Panc1 (cell line): Measurements from ENCODE around the gene AADACL3. TPM values are rescaled to one million over a fixed set of nuclear protein-coding genes. Genes with fewer than 3 reads are reported as not detected.

Experiments
- ATAC-seq: fragments of 200-7000 bp; cut with Tn5 transposase; 2 replicates; pipeline ENCODE4 v1.9.1; 2020; ENCODE audit warnings: mild to moderate bottlenecking, moderate library complexity
- BruUV-seq: library from RNA; stranded (reverse); fragments of 400-500 nt; replicated peaks from 2 replicates; lab custom pipeline; 2021; lab: Mats Ljungman, UMichigan
- CTCF ChIA-PET: fragments of 300-600 bp; sonication (Branson Sonifier 250); formaldehyde crosslinking; loops from one replicate; lab custom pipeline; 2022; ENCODE audit warnings: antibody characterized with exemption; lab: Charles Lee
- POLR2A ChIA-PET: fragments of 300-600 bp; sonication (Branson Sonifier 250); formaldehyde crosslinking; loops from one replicate; lab custom pipeline; 2022; ENCODE audit warnings: antibody characterized with exemption; lab: Charles Lee
- DNase-seq: peaks from one replicate; pipeline ENCODE4 v3.0.0-alpha.2; 2010; ENCODE audit warnings: low read depth, low spot score
- H3K27ac ChIP-seq: 2 replicates; pipeline ENCODE4 v1.5.1; 2011; ENCODE audit warnings: mild to moderate bottlenecking, low read length, inconsistent platforms
- H3K27me3 ChIP-seq: fragments of 200-500 bp; sonication (Bioruptor generic); 2 replicates; pipeline ENCODE4 v1.6.0; 2014; ENCODE audit warnings: low read length, inconsistent platforms; ENCODE audit not compliant: control insufficient read depth, insufficient read depth
- H3K36me3 ChIP-seq: fragments of 200-500 bp; sonication (Bioruptor generic); 2 replicates; pipeline ENCODE4 v1.5.1; 2014; ENCODE audit warnings: inconsistent platforms, mild to moderate bottlenecking, low read length, moderate library complexity; ENCODE audit not compliant: control insufficient read depth, insufficient read depth
- H3K4me1 ChIP-seq: 2 replicates; pipeline ENCODE4 v1.5.1; 2011; ENCODE audit warnings: inconsistent platforms, mild to moderate bottlenecking, low read length, moderate library complexity; ENCODE audit not compliant: control insufficient read depth, insufficient read depth
- H3K4me3 ChIP-seq, 2 experiments: 2 replicates each; pipeline ENCODE4 v1.5.1; 2011 to 2012; ENCODE audit warnings: low read depth in 2 of 2, low read length in 2 of 2, mild to moderate bottlenecking in 2 of 2, inconsistent platforms in 1 of 2, moderate library complexity in 1 of 2
- H3K9me3 ChIP-seq: fragments of 200-500 bp; sonication (Bioruptor generic); 2 replicates; pipeline ENCODE4 v1.5.1; 2014; ENCODE audit warnings: low read depth, mild to moderate bottlenecking, inconsistent platforms, low read length, moderate library complexity; ENCODE audit not compliant: control insufficient read depth, insufficient read depth
- CTCF ChIP-seq: fragments of 450-650 bp; IDR thresholded peaks from 2 replicates; pipeline ENCODE4 v1.5.1; 2017; ENCODE audit warnings: mild to moderate bottlenecking
- POLR2AphosphoS5 ChIP-seq: IDR thresholded peaks from 2 replicates; pipeline ENCODE4 v1.6.1; 2012; ENCODE audit warnings: mild to moderate bottlenecking, low read depth, low read length, moderate library complexity
- REST ChIP-seq, 2 experiments: IDR thresholded peaks; 2 replicates each; pipeline ENCODE4 v1.6.1; 2011 to 2012; ENCODE audit warnings: low read depth in 2 of 2, control low read depth in 1 of 2, low read length in 1 of 2, mild to moderate bottlenecking in 1 of 2, moderate library complexity in 1 of 2; ENCODE audit not compliant: insufficient read depth in 1 of 2
- SIN3A ChIP-seq: IDR thresholded peaks from 2 replicates; pipeline ENCODE4 v1.6.1; 2012; ENCODE audit warnings: low read depth, mild to moderate bottlenecking, low read length, moderate library complexity, borderline replicate concordance; ENCODE audit not compliant: insufficient read depth
- TCF7L2 ChIP-seq: IDR thresholded peaks from 2 replicates; pipeline ENCODE4 v1.6.1; 2011; ENCODE audit warnings: mild to moderate bottlenecking, low read depth, low read length, inconsistent platforms
- in situ Hi-C: cut with HindIII; loops from 2 replicates; pipeline ENCODE4 v1.10.0; 2016; ENCODE audit warnings: low sequenced_read_pairs, low pct_unique_long_range_greater_than_20kb
- intact Hi-C: fragments of 100-400 bp; cut with micrococcal nuclease; formaldehyde crosslinking; loops from one replicate; pipeline ENCODE4 v1.10.0; 2022; ENCODE audit not compliant: unreplicated experiment
- total RNA-seq: library from RNA; stranded (reverse); gene quantifications from one replicate; pipeline ENCODE4 v1.2.1, GENCODE V29; 2021; ENCODE audit not compliant: unreplicated experiment

AADACL3 gene
- total RNA-seq, 1 experiment from 2014 or later = not detected

- Histone ChIP-seq H3K9me3 (no peaks in the 10 kb centered on the region), H3K4me1 (no peaks in the 10 kb centered on the region), H3K27ac (no peak overlapping the region), H3K27me3 (peaks cover 11% of the 10 kb centered on the region), H3K36me3 (no peaks in the 10 kb centered on the region), H3K4me3 (no peak overlapping the region)
- DNase-seq = no peak
- in situ Hi-C loops = no loop called here
- no peak for ATAC-seq
- BruUV-seq = no TSS peak
- ChIA-PET POLR2A (no interaction called here), CTCF (no interaction called here)
- no peak for TF ChIP-seq POLR2AphosphoS5
- no peak for TF ChIP-seq CTCF
- TF ChIP-seq SIN3A = no peak
- no peak for TF ChIP-seq TCF7L2
- no peak for TF ChIP-seq REST (IDR thresholded peaks at IDR 0.05; ENCODE audit: insufficient read depth in 1 of 2, low read depth in 2 of 2, low read length in 1 of 2)
- intact Hi-C loops = no loop called here
Measured at GRCh38 chr1:12677565-12677964, 38.3 kb upstream of the AADACL3 start.

GRCh38 chr1:12678350-12678749 is 37.6 kb upstream of the AADACL3 start:
- Histone ChIP-seq H3K27me3 (peaks cover 11% of the 10 kb centered on the region), H3K27ac (no peak overlapping the region), H3K9me3 (no peaks in the 10 kb centered on the region), H3K36me3 (no peaks in the 10 kb centered on the region), H3K4me3 (no peak overlapping the region), H3K4me1 (no peaks in the 10 kb centered on the region)
- BruUV-seq = no TSS peak
- DNase-seq (no peak), ATAC-seq (no peak)
- TF ChIP-seq POLR2AphosphoS5 = no peak
- in situ Hi-C loops = no loop called here
- CTCF ChIA-PET = no interaction called here
- POLR2A ChIA-PET = no interaction called here
- intact Hi-C loops = no loop called here

- POLR2A ChIA-PET = no interaction called here
- no peak overlapping the region for H3K27ac ChIP-seq
- in situ Hi-C loops = no loop called here
- no TSS peak for BruUV-seq
- no peak overlapping the region for H3K4me3 ChIP-seq
- DNase-seq = no peak
- CTCF ChIA-PET = no interaction called here
- H3K36me3 ChIP-seq = no peaks in the 10 kb centered on the region
- H3K4me1 ChIP-seq = no peaks in the 10 kb centered on the region
- no peak for ATAC-seq
- TF ChIP-seq POLR2AphosphoS5 (no peak), REST (IDR thresholded peaks at IDR 0.05; ENCODE audit: insufficient read depth in 1 of 2, low read depth in 2 of 2, low read length in 1 of 2) (no peak), CTCF (no peak), TCF7L2 (no peak), SIN3A (no peak)
- H3K9me3 ChIP-seq = no peaks in the 10 kb centered on the region
- intact Hi-C loops = no loop called here
- peaks cover 11% of the 10 kb centered on the region for H3K27me3 ChIP-seq
Measured at GRCh38 chr1:12678820-12679219, 37.1 kb upstream of the AADACL3 start.
